Inferior parietal cortex (tissue), 1 donor: Measurements from ENCODE around the gene TRPT1.

Experiments used
- DNase-seq: peaks from one replicate; pipeline ENCODE4 v3.0.0-alpha.2; 2016; ENCODE audit errors: extremely low spot score

TRPT1 gene

GRCh38 chr11:64225608-64226506, at the start of gene TRPT1, which contains the start of gene NUDT22:
Gene TRPT1 (minus strand): TSS chr11:64226186. CDS start chr11:64225860, 326 bp downstream.
Gene NUDT22 (plus strand): TSS chr11:64226274. CDS start chr11:64226653, 379 bp downstream.
- peak; percentile 89 for DNase-seq

- DNase-seq, result no peak
These were observed 49.2 kb upstream of the TRPT1 start for GRCh38 chr11:64275031-64275800.

- peak; percentile 100 for DNase-seq
These were observed 43.7 kb upstream of the TRPT1 start for GRCh38 chr11:64269540-64270220.

- no peak for DNase-seq
These were observed 43.0 kb upstream of the TRPT1 start for GRCh38 chr11:64268893-64269539.

- DNase-seq, result no peak
These were observed 42.3 kb upstream of the TRPT1 start for GRCh38 chr11:64268025-64268892.

GRCh38 chr11:64267207-64267945, 41.4 kb upstream of the TRPT1 start:
- DNase-seq, result no peak

- DNase-seq, result no peak
These were observed 40.4 kb upstream of the TRPT1 start for GRCh38 chr11:64266339-64266738.

- no peak for DNase-seq
These were observed 39.5 kb upstream of the TRPT1 start for GRCh38 chr11:64265176-64266160.

- DNase-seq, result no peak
These were observed 38.4 kb upstream of the TRPT1 start for GRCh38 chr11:64264371-64264852.

GRCh38 chr11:64263947-64264317, 37.9 kb upstream of the TRPT1 start:
- DNase-seq, result no peak

GRCh38 chr11:64263021-64263946, 37.3 kb upstream of the TRPT1 start:
- DNase-seq, result no peak

- DNase-seq, result no peak
These were observed 36.5 kb upstream of the TRPT1 start for GRCh38 chr11:64262271-64263002.

GRCh38 chr11:64261556-64262080, 35.6 kb upstream of the TRPT1 start:
- no peak for DNase-seq

GRCh38 chr11:64260147-64260708, 34.2 kb upstream of the TRPT1 start:
- no peak for DNase-seq

GRCh38 chr11:64259533-64260067, 33.6 kb upstream of the TRPT1 start:
- no peak for DNase-seq
